Peyer's patch (tissue), 4 donors: ENCODE results near the gene CAP2. TPM values are rescaled to one million over a fixed set of nuclear protein-coding genes. Genes with fewer than 3 reads are reported as not detected.
A peak's percentile ranks its signal among the peaks of the same experiment; 100 is the strongest.

Source experiments
- DNase-seq, 3 donors: peaks; one replicate each; pipeline ENCODE4 v3.0.0-alpha.2; 2017 to 2019
- H3K27ac ChIP-seq, 4 donors: fragments of 200-600 bp; sonication (generic); one replicate each; pipeline ENCODE4 v1.5.1; 2016 to 2019
- H3K27me3 ChIP-seq, 2 donors: fragments of 200-600 bp; sonication (generic); one replicate each; pipeline ENCODE4 v1.5.1; 2019
- H3K36me3 ChIP-seq, 3 donors: fragments of 200-600 bp; sonication (generic); one replicate each; pipeline ENCODE4 v1.5.1; 2016 to 2019
- H3K4me1 ChIP-seq, 4 donors: fragments of 200-600 bp; sonication (generic); one replicate each; pipeline ENCODE4 v1.5.1; 2016 to 2019
- H3K4me3 ChIP-seq, 4 donors: fragments of 200-600 bp; sonication (generic); 1 replicate in 3 of 4; 2 replicates in 1 of 4; pipeline ENCODE4 v1.5.1; 2016 to 2019; ENCODE audit warnings: mild to moderate bottlenecking in 1 of 4
- H3K9me3 ChIP-seq, 4 donors: fragments of 200-600 bp; sonication (generic); one replicate each; pipeline ENCODE4 v1.5.1; 2016 to 2019; ENCODE audit warnings: mild to moderate bottlenecking in 1 of 4
- CTCF ChIP-seq, 6 experiments: fragments of 450-650 bp in 4 of 6; fragments of 200-600 bp in 2 of 6; sonication (generic) in 1 of 6; IDR thresholded peaks; one replicate each; pipeline ENCODE4 v1.5.1; 2017 to 2019; ENCODE audit warnings: antibody characterized with exemption in 6 of 6, mild to moderate bottlenecking in 3 of 6, moderate library complexity in 1 of 6
- POLR2A ChIP-seq, 2 donors: fragments of 450-650 bp; IDR thresholded peaks; one replicate each; pipeline ENCODE4 v1.5.1; 2017; ENCODE audit warnings: antibody characterized with exemption in 2 of 2, mild to moderate bottlenecking in 2 of 2, moderate library complexity in 2 of 2
- total RNA-seq, 4 donors: library from RNA; depleted of rRNA; stranded (reverse); fragments of >200 nt; gene quantifications; one replicate each; pipeline ENCODE4 v1.1.0, GENCODE V29; 2016

CAP2 gene
- total RNA-seq, 4 donors from 2014 or later, result 1.7 to 3.2 (median 2.4) TPM

GRCh38 chr6:17475606-17476244 is 82.3 kb downstream of the CAP2 start:
- no peak for DNase-seq
- Histone ChIP-seq H3K9me3 (no peaks in the 10 kb centered on the region), H3K27ac (peak overlapping the region in 1 of 4 donors; percentile 78), H3K27me3 (no peaks in the 10 kb centered on the region), H3K4me3 (no peak overlapping the region), H3K36me3 (no peaks in the 10 kb centered on the region), H3K4me1 (peaks cover 0 to 23% (median 0%) of the 10 kb centered on the region in 4 donors)
- TF ChIP-seq POLR2A (IDR thresholded peaks at IDR 0.05) (no peak), CTCF (IDR thresholded peaks at IDR 0.05) (no peak)

- Histone ChIP-seq H3K36me3 (no peaks in the 10 kb centered on the region), H3K9me3 (no peaks in the 10 kb centered on the region), H3K4me3 (no peak overlapping the region), H3K27me3 (no peaks in the 10 kb centered on the region), H3K4me1 (peaks cover 0 to 20% (median 0%) of the 10 kb centered on the region in 4 donors), H3K27ac (no peak overlapping the region)
- TF ChIP-seq CTCF (IDR thresholded peaks at IDR 0.05) (no peak), POLR2A (IDR thresholded peaks at IDR 0.05) (no peak)
- DNase-seq, result no peak
Observed at GRCh38 chr6:17476511-17476910, 83.1 kb downstream of the CAP2 start.

GRCh38 chr6:17477356-17477755 is 84.0 kb downstream of the CAP2 start:
- H3K9me3 ChIP-seq, result no peaks in the 10 kb centered on the region
- H3K27ac ChIP-seq, result no peak overlapping the region
- no peaks in the 10 kb centered on the region for H3K27me3 ChIP-seq
- no peaks in the 10 kb centered on the region for H3K36me3 ChIP-seq
- H3K4me1 ChIP-seq, result peaks cover 0 to 19% (median 0%) of the 10 kb centered on the region in 4 donors
- DNase-seq, result no peak
- no peak for TF ChIP-seq CTCF (IDR thresholded peaks at IDR 0.05)
- TF ChIP-seq POLR2A (IDR thresholded peaks at IDR 0.05), result no peak
- H3K4me3 ChIP-seq, result no peak overlapping the region

- DNase-seq, result peak in 1 of 3 donors; percentile 60
- Histone ChIP-seq H3K36me3 (no peaks in the 10 kb centered on the region), H3K9me3 (no peaks in the 10 kb centered on the region), H3K27ac (peak overlapping the region in 2 of 4 donors; percentile 15 to 28), H3K27me3 (no peaks in the 10 kb centered on the region), H3K4me1 (peaks cover 0 to 10% (median 0%) of the 10 kb centered on the region in 4 donors), H3K4me3 (no peak overlapping the region)
- TF ChIP-seq POLR2A (IDR thresholded peaks at IDR 0.05), result no peak
Observed at GRCh38 chr6:17478223-17478907, 85.0 kb downstream of the CAP2 start.

- Histone ChIP-seq H3K4me1 (peaks cover 0 to 4% (median 0%) of the 10 kb centered on the region in 4 donors), H3K4me3 (no peak overlapping the region), H3K27ac (peak overlapping the region in 2 of 4 donors; percentile 15 to 28), H3K36me3 (no peaks in the 10 kb centered on the region), H3K9me3 (no peaks in the 10 kb centered on the region), H3K27me3 (no peaks in the 10 kb centered on the region)
- TF ChIP-seq CTCF (IDR thresholded peaks at IDR 0.05) (no peak), POLR2A (IDR thresholded peaks at IDR 0.05) (no peak)
- no peak for DNase-seq
Observed at GRCh38 chr6:17478946-17479345, 85.6 kb downstream of the CAP2 start.

GRCh38 chr6:17480476-17480875 is 87.1 kb downstream of the CAP2 start:
- no peaks in the 10 kb centered on the region for H3K9me3 ChIP-seq
- no peak for DNase-seq
- no peaks in the 10 kb centered on the region for H3K36me3 ChIP-seq
- H3K4me3 ChIP-seq, result no peak overlapping the region
- no peak overlapping the region for H3K27ac ChIP-seq
- H3K4me1 ChIP-seq, result no peaks in the 10 kb centered on the region
- no peaks in the 10 kb centered on the region for H3K27me3 ChIP-seq
- TF ChIP-seq POLR2A (IDR thresholded peaks at IDR 0.05) (no peak), CTCF (IDR thresholded peaks at IDR 0.05) (no peak)
